OCI-LY1 (cell line): ENCODE data around the gene DLG1.

Source experiments
- CTCF ChIP-seq: fragments of 200-600 bp; sonication (generic), shearing (Covaris generic); IDR thresholded peaks from 2 replicates; pipeline ENCODE4 v1.5.1; 2017; ENCODE audit warnings: mild to moderate bottlenecking, antibody characterized with exemption, low read length, moderate library complexity, mixed read lengths
- EZH2 ChIP-seq: fragments of 200-600 bp; sonication (generic), shearing (Covaris generic); IDR thresholded peaks from 2 replicates; pipeline ENCODE4 v1.8.0; 2017; ENCODE audit warnings: borderline replicate concordance, mixed run types, mild to moderate bottlenecking, antibody characterized with exemption, low read length, moderate library complexity, mixed read lengths

GRCh38 chr3:197320582-197320981, 22.2 kb upstream of the DLG1 start:
- no peak for TF ChIP-seq CTCF
- no peak for TF ChIP-seq EZH2
